NOMO-1 treated with dmso at 0.1 percent for 144 hours (cell line): ENCODE data around the gene MAP1S.
A peak's percentile ranks its signal among the peaks of the same experiment; 100 is the strongest.

Source experiments
- DNase-seq: peaks from one replicate; lab custom pipeline; 2025; ENCODE audit not compliant: unreplicated experiment; lab: John Stamatoyannopoulos, UW

MAP1S gene

DNA sequence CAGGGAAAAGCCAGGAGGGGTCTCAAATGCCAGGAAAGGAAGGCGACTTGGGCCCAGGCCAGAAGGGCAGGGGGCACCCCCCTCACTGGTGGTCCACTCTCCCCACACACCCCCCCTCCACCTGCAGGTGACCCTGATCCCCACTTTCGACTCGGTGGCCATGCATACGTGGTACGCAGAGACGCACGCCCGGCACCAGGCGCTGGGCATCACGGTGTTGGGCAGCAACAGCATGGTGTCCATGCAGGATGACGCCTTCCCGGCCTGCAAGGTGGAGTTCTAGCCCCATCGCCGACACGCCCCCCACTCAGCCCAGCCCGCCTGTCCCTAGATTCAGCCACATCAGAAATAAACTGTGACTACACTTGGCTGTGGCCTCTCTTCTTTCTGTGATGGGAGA lies 14.9 kb downstream of the MAP1S start:
- DNase-seq: no peak

GRCh38 chr19:17735410-17735809 lies 16.1 kb downstream of the MAP1S start:
- DNase-seq: no peak

DNA sequence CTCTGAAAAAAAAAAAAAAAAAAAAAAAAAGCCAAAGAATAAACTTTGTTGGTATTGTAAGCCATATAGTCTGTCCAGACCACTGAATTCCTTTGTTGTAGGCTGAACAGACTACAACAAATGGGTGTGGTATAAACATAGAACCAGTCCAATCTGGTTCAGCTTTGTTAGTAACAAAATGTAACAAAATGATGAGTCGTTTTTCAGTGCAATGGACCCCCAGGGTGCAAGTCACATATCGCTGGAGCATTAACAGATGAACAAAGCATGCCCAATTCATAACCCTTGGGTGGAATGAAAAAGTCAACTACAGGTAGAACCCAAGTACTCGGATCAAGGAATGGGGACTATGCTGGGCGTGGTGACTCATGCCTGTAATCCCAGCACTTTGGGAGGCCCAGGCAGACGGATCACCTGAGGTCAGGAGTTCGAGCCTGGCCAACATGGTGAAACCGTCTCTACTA lies 18.4 kb downstream of the MAP1S start:
- DNase-seq: no peak

- no peak for DNase-seq
These were observed 20.0 kb downstream of the MAP1S start for GRCh38 chr19:17739121-17739875.

- no peak for DNase-seq
These were observed 22.2 kb downstream of the MAP1S start for GRCh38 chr19:17741456-17741855.

GRCh38 chr19:17743874-17744580 lies 24.7 kb downstream of the MAP1S start:
- DNase-seq: no peak

DNA sequence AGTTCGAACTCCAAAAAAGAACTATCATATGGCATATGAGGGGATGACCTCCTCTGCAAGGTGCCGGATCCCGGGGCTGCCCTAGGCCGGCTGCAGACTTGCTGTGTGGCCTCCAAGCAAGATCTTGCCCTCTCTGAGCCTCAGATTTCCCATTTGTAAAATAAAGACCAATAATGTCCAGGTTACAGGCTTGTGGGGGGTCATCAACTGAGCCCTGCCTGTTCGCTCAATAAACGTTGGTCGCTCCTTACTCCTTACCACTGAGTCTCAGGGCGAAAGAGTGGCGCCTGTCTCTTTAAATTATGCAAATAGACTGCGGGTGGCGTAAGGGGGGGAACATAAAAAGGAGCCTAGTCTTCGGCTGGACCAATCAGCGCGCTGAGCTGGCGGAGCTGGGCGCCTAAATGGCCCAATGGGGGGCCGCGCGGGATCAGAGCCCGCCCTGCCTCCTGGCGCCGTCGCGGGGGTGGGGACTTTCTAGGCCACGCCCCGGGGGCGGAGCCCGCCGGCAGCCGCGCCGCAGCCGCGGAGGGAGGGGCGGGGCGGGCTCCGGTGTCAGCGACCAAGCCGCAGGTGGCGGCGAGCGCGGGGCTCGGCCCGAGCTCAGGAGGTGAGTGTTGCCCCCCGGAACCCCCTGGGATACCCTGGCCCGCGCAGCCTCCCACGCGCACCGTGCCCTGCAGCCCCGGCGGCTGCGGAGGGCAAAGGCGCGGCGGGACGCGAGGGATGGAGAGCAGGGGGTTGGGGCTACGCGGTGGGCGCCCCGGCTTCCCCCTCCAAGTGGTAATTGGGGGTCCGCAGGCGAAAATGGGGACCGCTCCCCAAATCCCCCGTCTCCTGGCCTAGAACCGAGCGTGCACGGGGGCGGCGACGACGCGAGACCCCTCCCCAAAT lies 28.2 kb downstream of the MAP1S start:
- peak; percentile 91 for DNase-seq

DNA sequence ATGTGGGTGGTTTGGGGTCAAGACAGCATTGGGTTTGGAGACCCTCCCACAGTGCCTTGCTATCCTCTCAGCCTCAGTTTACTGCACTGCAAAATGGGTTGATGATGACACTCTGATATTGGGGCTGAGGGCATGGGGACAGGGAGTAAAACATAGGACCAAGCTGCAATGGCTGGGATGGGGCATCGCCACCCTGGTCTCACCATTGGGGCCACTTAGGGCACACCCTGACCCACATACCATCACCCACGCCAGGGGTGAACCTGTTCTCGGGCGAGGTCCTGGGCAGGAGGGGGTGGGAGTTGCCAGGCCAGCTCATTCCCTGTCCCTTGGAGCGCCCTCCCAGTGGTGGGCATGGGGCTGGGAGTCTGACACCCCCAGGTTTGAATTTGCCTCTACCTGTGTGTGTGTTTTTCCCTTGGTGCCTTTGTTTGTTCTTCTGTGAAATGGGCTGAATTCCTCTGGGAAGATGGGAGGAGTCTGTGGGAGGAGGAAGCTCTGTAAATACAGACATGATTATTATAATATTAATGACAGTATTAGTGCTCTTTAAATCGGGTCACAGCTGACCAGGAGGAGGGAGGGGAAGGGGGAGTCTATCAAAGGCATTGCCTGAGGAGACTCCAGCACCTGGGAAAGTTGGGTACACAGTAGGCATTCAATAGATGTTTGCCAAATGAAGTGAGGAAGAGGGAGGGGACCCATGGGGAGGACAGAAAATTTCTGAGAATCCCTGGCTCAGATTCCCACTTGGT lies 29.8 kb downstream of the MAP1S start:
- DNase-seq: no peak

- no peak for DNase-seq
These were observed 30.6 kb downstream of the MAP1S start for GRCh38 chr19:17749912-17750317.

DNA sequence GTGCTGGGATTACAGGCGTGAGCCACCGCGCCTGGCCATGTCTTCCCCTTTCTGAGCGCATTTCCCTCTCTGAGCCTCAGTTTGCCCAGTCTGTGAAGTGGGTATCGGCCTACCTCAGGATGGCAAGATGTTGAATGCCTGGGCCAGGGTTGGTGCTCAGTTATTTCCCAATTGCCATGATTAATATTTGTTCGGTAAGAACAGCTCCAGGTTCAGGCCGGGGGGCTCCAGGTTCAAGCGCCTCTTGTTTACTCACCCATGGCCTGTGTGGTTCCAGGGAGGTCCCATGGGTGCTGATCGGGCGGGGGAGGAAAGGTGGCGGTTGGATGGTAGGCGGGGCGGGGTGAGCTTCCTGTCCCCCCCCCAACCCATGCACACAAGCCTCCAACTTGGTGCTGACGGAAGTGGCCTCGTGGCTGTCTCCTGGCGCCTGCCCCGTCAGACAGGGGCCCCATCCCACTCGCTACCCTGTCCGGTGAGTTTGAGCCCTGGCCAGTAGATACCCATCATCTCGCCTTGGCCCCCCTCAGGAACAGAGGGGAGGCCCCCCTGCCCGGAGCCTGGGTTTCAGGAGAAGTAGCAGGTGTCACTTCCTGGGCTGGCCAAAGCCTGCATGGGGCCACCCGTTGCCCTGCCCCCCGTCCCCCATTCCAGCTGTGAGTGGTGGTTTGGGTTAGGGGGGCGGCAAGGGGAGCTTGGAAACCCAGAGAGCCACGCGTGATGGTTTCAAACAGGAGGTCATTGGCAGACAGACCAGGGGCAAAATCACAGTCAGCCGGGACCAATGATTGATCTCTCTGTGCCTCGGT lies 32.0 kb downstream of the MAP1S start, which contains the start of gene FCHO1:
Gene FCHO1, plus strand, starts transcription at position 375 of the 809 bp plus-strand sequence. CDS start 3,688 bp downstream, outside the sequence.
- peak; percentile 66 for DNase-seq

DNA sequence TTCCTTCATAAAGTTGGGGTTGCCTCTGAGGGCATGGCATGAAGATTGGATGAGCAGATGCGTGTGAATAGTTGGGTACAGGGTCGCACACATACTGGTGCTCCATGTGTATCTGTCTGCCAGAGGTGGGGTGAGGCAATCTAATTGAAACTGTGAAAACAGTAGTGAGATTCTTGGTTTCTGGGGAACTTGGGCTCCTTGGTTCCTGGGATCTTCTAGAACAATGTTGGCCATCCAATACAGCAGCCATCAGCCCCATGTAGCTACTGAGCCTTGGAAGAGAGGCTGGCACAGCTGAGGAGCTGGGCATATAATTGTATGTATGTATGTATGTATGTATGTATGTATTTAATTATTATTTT lies 32.6 kb downstream of the MAP1S start:
- no peak for DNase-seq

GRCh38 chr19:17752865-17753639 lies 33.8 kb downstream of the MAP1S start:
- no peak for DNase-seq

DNA sequence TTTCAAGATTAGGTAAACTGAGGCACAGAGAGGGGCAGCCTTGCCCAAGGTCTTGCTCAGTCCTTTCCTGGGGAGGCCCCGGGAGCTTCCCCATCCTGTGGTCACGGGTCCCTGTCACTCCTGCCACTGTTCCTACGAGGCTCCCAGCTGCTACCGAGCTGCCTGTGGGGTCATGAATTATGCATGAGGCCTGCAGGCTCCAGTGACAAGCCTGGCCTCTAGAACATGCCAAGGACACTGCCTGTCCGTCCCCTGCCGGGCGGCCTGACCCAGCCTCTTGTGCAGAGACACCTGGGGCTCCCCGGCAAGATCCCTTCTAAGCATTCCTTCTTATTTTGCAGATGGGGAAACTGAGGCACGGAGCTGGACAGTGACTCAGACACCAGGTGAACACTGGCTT lies 34.7 kb downstream of the MAP1S start:
- no peak for DNase-seq

DNA sequence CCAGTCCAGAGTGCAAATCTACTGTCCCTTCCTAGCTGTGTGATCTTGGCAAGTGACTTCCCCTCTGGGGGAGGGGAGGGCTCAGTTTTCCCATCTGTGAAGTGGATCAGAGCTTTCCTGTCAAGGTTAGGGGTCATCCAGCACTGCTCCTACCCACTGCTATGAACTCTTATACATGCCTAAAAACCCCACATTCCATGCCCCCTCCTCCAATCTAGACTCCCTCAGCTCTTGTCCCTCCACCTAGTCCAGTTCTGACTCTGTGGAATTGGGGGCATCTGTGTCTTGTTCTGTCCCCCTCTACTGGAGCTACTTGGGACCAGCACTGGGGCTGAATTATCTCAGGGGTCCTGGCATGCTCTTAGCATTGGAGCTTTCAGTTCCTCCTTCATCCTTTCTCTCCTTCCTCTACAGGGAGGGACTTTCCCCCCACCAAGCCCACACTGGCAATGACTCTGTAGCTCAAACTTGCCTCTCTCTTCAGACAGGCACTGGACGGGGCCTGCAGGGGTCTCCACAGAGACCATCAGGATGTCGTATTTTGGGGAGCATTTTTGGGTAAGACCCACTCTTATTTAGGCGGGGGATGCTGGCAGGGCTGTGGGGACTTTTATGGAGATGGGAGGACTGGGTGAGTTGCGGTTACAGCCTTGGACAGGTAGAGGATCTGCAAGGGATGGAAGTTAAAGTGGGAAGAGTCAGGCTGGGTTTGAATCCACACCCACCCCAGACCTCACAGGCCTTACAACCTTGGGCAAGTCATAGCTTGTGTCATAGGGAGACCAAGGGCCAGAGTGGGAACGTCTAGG lies 35.6 kb downstream of the MAP1S start:
- DNase-seq: peak; percentile 39

GRCh38 chr19:17755443-17755890 lies 36.2 kb downstream of the MAP1S start:
- DNase-seq: no peak

GRCh38 chr19:17755977-17756670 lies 36.8 kb downstream of the MAP1S start:
- DNase-seq: no peak

DNA sequence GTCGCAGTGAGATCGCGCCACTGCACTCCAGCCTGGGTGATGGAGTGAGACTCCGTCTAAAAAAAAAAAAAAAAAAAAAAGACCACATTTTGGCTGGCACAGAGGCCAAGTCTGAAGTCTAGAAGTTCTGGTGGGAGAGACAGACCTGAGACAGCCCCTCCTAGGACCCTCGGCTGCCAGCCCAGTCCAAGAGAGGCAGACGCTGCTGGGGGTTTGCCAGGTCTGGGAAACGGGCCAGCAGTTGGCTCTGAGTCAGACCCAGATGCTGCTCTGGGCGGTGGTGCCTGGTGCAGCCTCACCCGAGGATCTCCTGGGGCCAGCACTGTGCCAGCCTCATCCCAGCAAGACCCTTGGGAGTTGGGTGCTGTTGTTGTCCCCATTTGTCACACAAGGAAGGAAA lies 37.8 kb downstream of the MAP1S start:
- no peak for DNase-seq

DNA sequence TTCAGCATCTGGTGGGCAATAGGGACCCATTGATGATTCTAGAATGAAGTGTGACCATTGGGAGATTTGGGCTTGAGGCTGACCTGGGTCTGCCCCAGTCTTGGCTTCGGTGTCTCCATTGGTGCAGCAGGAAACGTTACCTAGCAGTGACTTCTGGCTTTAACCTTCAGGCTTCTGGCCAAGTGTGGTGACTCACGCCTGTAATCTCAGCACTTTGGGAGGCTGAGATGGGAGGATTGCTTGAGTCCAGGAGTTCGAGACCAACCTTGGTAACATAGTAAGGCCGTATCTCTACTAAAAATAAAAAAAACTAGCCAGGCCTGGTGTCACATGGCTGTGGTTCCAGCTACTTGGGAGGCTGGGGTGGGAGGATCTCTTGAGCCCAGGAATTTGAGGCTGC lies 39.2 kb downstream of the MAP1S start:
- no peak for DNase-seq
